GM19023 (cell line): ENCODE data around the gene PPP1R14C.
"Not testable (repeated sequence)": the region's sequence is repeated elsewhere in the genome, so short reads cannot be mapped to it uniquely, and the experiment has no call there.

Source experiments
- ATAC-seq: cut with Tn5 transposase; IDR thresholded peaks from one replicate; pipeline ENCODE4 v1.9.1; 2021; ENCODE audit warnings: mild to moderate bottlenecking, moderate library complexity; ENCODE audit not compliant: unreplicated experiment

Gene PPP1R14C

GRCh38 chr6:150165020-150165702, 22.3 kb downstream of the PPP1R14C start:
- ATAC-seq = no peak

DNA sequence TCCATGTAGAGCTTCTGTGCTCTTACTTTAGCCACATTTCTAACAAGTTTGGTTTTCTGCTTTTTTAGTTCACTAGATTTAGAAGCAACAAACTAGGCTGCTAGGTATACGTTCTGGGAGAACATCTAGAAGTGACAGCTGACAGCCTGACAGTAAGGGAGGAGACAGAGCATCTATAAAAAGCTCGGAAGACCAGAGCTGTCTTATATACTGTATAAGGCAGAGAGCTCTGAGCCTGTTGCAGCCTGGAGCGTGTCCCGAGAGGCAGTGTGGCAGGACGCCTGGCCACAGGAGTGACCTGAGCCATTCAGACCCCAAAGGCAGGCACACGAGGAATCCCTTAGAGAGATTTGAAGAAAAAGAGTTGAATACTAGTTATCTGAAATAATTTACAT, 24.6 kb downstream of the PPP1R14C start:
- no peak for ATAC-seq

DNA sequence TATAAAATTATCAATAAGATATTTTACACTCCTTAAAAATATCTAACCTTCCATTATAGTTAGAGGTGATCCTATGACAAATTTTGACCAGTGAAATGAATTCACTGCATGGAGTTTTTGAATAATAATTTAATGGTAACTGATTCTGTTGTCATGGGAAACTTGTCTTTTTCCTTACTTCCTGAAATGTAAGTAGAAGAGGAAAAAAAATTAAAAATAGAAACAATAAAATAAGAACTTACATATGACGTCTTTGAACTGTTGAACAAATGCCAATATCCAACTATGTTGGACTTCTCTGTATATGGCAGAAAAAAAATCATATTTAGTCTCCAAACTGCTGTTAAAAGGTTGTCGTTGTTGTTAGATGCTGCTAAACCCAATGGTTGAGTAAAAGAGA, 26.3 kb downstream of the PPP1R14C start:
- no peak for ATAC-seq

DNA sequence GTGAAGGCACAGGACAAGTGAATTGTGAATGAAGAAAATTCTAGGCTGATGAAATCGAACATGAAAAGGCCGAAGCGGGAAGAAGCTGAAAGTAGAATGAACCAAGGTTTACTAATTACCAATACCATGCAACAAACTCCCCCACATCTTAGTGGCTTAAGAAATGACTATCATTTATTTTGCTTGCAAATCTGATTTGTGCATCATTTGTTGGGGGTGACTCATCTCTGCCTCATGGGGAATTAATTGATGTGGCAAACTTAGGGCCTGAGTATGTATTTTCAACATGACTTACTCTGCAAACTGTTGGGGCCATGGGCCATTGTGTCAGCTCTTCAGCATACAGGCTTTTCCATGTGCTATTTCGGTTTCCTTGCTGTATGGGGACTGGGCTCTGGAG, 26.8 kb downstream of the PPP1R14C start:
- ATAC-seq = no peak

- ATAC-seq = no peak
Observed at GRCh38 chr6:150172929-150173328, 30.1 kb downstream of the PPP1R14C start.

GRCh38 chr6:150175586-150176151, 32.8 kb downstream of the PPP1R14C start:
- no peak for ATAC-seq

DNA sequence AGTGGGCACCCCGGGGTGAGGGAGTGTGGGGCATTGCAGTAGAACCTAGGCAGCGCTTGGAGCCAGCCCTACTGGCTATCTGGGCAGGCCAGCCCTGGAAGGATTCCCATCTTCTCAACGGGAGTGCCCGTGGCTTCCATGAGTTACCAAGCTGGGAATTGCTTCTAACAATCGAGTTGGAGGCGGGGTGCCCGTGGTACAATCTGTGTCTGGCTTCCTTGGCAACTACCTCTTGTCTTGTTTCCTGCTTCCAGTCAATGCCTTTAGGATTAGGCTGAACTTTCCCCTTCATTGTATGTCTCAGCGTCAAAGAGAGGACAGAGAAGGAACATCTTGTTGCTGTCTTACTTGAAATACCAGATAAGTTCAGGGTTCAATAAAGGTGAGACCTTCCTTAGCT, 33.3 kb downstream of the PPP1R14C start:
- no peak for ATAC-seq

- no peak for ATAC-seq
Observed at GRCh38 chr6:150176659-150177058, 33.8 kb downstream of the PPP1R14C start.

- no peak for ATAC-seq
Observed at GRCh38 chr6:150177259-150177951, 34.6 kb downstream of the PPP1R14C start.

GRCh38 chr6:150177952-150178520, 35.2 kb downstream of the PPP1R14C start:
- ATAC-seq = no peak

DNA sequence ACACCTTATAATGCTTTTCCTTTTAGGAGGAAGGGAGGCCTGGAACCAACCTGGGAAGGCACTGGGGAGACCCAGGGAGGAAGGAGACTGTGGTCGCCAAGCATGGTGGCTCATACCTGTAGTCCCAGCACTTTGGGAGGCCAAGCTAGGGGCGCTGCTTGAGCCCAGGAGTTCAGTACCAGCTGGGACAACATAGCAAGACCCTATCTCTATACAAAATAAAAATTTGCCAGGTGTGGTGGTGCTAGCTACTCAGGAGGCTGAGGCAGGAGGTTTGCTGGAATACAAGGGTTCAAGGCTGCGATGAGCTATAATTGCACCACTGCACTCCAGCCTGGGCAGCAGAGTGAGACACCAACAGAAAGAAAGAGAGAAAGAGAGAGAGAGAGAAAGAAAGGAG, 36.2 kb downstream of the PPP1R14C start:
- ATAC-seq = no peak

GRCh38 chr6:150179907-150180424, 37.1 kb downstream of the PPP1R14C start:
- not testable (repeated sequence) for ATAC-seq

- no peak for ATAC-seq
Observed at GRCh38 chr6:150180517-150180916, 37.7 kb downstream of the PPP1R14C start.

DNA sequence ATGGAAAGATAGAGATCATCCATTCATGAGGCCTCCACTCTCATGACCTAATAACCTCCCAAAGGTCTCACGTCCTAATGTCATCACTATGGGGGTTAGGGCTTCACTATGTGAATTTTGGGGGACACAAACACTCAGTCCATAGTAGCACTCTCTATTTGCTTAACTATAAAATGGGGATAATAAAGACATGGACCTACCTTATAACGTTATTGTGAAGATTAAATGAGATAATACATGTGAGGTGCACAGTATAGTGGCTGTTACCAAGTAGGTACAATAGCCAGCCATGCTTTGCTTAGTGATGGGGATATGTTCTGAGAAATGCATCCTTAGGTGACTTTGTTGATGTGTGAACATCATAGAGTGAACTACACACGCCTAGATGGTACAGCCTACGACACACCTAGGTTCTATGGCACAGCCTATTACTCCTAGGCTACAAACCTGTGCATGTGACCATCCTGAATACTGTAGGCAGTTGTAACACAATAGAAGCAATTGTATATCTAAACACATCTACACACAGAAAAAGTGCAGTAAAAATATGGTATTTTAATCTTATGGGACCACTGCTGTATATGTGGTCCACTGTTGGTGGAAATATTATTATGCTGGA, 39.7 kb downstream of the PPP1R14C start:
- ATAC-seq = no peak

DNA sequence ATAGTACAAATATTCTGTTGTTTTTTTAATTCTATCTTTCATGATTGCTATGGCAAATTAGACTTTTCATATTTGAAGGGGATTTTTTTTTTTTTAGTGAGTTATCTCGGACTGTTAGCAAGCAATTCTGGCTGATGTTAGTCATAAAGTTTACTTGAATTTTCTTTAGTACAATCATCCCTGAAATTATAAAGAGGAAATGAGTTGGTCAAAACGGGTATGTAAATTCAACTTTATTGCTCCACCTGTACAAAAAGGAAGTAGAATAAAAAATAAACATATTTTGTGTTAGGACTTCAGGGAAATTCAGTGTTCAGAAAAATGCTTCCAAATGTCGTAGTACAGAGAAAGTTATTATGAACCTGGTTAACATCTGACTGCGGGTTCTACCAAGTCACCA, 40.3 kb downstream of the PPP1R14C start:
- no peak for ATAC-seq

GRCh38 chr6:150183966-150184365, 41.1 kb downstream of the PPP1R14C start:
- ATAC-seq = no peak

DNA sequence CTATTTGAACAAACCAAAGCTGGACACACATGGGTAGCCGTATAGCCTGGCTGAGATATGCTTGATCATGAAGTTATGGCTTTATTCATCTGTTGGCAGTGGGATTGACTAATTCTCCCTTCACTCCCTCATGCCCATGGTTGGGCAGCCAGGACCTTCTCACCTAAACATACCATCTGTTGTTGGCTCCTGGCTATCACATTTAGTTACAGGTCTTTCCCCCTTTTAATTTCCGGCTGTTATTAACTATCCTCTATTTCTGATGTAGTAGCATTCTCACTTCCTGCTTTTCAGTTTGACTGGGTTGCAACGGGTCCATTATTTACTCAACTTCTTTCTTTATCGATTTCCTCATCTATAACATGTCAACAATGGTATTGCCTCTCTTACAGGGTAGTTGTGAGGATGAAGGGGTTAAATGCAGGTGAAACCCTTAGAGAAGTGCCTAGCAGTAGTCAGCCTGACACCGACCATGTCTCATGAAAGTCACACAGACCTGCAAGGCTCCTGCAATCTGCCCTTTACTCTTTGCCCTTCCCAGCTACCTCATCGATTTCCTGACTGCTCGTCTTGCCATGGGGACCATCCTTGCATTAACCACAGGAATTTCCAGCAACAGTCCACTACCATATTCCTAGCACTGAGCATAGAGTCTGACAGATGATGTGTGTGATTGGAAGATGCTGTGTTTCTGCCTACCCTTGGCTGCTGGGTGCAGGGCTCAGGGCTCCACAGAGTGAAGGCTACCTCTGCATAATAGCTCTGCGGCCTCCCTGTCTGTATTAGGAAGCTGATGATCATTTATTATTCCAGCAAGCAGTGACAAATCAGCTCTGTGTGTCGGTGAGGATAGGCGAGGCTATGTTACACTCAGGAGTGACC, 42.2 kb downstream of the PPP1R14C start:
- ATAC-seq = no peak

DNA sequence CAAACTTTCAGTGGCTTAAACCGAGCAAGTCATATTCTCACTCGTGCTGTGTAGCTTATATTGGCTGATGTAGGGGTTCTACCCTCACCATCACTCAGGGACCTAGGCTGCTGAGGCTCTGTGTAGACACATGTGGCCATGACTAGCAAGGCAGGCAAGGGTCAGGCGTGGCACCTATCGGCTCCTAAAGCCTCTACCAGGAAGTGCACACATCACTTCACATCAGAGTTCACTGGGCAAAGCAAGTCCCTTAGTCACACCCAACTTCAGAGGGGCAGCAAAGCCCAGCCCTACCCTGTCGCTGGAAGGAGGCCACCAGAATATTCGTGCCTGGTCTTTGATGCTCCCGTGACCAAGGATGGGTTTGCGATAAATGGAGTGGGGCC, 42.9 kb downstream of the PPP1R14C start:
- ATAC-seq = no peak

- ATAC-seq = no peak
Observed at GRCh38 chr6:150186129-150186898, 43.5 kb downstream of the PPP1R14C start.

GRCh38 chr6:150187433-150187832, 44.6 kb downstream of the PPP1R14C start:
- not testable (repeated sequence) for ATAC-seq
